ENCODE data around the gene SPATA31D1. TPM values are rescaled to one million over a fixed set of nuclear protein-coding genes. Genes with fewer than 3 reads are reported as not detected.

SPATA31D1 gene
- total and polyA plus RNA-seq, 2 donors (not counting 3 experiments of a cell fraction or from before 2014, with no cell fraction given), result not detected

DNA sequence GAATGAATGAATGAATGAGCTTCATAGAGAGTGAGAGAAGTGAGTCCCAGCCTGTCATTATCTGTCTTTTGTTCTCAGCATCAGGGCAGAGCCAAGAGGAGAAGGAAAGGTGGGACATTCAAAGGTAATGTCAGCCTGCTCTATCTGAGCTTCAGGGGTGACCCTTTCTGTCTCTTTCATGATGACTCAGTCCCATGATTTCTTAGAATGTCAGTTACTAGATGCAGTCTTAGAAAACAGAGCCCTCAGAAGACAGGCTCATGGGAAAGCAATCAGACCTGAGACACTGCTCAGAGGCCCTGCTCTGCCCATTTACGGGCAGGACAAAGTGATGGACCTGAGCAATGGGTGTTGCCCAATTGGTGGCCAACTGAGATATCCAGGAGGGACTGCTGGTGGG is 1.1 kb downstream of the SPATA31D1 start:
- no peak for DNase-seq (ENCODE audit: low read depth, low spot score)
- Histone ChIP-seq H3K27me3 (ENCODE audit: control insufficient read depth in 2 of 2, insufficient read depth in 2 of 2, low read length in 2 of 2) (no peaks in the 10 kb centered on the region), H3K4me3 (replicated peaks in 1 of 3; ENCODE audit: insufficient read depth in 1 of 3, low read depth in 1 of 3, low read length in 3 of 3) (no peak overlapping the region), H3K79me2 (ENCODE audit: control insufficient read depth, insufficient read depth, low read length) (no peaks in the 10 kb centered on the region), H3K9ac (replicated peaks; ENCODE audit: extremely low read depth, insufficient read depth, low read length) (no peak overlapping the region), H3K4me1 (ENCODE audit: control insufficient read depth, extremely low read depth, insufficient read depth, low read length) (no peaks in the 10 kb centered on the region), H3K9me3 (replicated peaks; ENCODE audit: control insufficient read depth, insufficient read depth, low read length) (no peaks in the 10 kb centered on the region), H3K4me2 (ENCODE audit: insufficient read depth, low read length) (no peak overlapping the region), H4K20me1 (replicated peaks; ENCODE audit: control insufficient read depth, extremely low read depth, insufficient read depth, low read length) (no peaks in the 10 kb centered on the region), H3K36me3 (ENCODE audit: control insufficient read depth in 2 of 2, extremely low read depth in 1 of 2, insufficient read depth in 2 of 2, low read length in 2 of 2) (no peaks in the 10 kb centered on the region), H2AFZ (ENCODE audit: low read depth, low read length) (no peak overlapping the region), H3K9me1 (replicated peaks; ENCODE audit: control insufficient read depth, extremely low read depth, insufficient read depth, low read length) (no peaks in the 10 kb centered on the region), H3K27ac (ENCODE audit: insufficient read depth, low read depth, low read length) (no peak overlapping the region)
- no peak for FAIRE-seq
- TF ChIP-seq FOS (IDR thresholded peaks at IDR 0.05; ENCODE audit: borderline replicate concordance, insufficient read depth, low read length) (no peak), GATA2 (IDR thresholded peaks at IDR 0.05; ENCODE audit: insufficient read depth, insufficient read length, low read depth, low read length) (no peak), EZH2 (IDR thresholded peaks at IDR 0.05; ENCODE audit: borderline replicate concordance, low read depth, low read length, severe bottlenecking) (no peak), JUN (IDR thresholded peaks at IDR 0.05; ENCODE audit: borderline replicate concordance, insufficient read depth, insufficient read length, low read depth) (no peak), POLR2A (IDR thresholded peaks at IDR 0.05; ENCODE audit: low read depth, low read length) (no peak), MYC (IDR thresholded peaks at IDR 0.05; ENCODE audit: low read depth, low read length) (no peak), POLR2AphosphoS5 (IDR thresholded peaks at IDR 0.05; ENCODE audit: insufficient read depth, low read depth, low read length) (no peak)
- TF ChIP-seq, protein P1, sequence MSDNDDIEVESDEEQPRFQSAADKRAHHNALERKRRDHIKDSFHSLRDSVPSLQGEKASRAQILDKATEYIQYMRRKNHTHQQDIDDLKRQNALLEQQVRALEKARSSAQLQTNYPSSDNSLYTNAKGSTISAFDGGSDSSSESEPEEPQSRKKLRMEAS (IDR thresholded peaks at IDR 0.05; ENCODE audit: insufficient read depth, insufficient read length), result no peak
- TF ChIP-seq, protein P2, sequence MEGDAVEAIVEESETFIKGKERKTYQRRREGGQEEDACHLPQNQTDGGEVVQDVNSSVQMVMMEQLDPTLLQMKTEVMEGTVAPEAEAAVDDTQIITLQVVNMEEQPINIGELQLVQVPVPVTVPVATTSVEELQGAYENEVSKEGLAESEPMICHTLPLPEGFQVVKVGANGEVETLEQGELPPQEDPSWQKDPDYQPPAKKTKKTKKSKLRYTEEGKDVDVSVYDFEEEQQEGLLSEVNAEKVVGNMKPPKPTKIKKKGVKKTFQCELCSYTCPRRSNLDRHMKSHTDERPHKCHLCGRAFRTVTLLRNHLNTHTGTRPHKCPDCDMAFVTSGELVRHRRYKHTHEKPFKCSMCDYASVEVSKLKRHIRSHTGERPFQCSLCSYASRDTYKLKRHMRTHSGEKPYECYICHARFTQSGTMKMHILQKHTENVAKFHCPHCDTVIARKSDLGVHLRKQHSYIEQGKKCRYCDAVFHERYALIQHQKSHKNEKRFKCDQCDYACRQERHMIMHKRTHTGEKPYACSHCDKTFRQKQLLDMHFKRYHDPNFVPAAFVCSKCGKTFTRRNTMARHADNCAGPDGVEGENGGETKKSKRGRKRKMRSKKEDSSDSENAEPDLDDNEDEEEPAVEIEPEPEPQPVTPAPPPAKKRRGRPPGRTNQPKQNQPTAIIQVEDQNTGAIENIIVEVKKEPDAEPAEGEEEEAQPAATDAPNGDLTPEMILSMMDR (IDR thresholded peaks at IDR 0.05; ENCODE audit: extremely low read depth in 1 of 2, insufficient read depth in 1 of 2, low read depth in 1 of 2, low read length in 2 of 2), result no peak
- no TSS peak for BruUV-seq (replicated peaks)
- ChIA-PET CTCF (interaction anchor here (0.5 kb wide), 1 partner anchor 1512 kb away, joined by 3 read pairs; no protein-coding TSS in a partner anchor), POLR2A (no interaction called here)
- dilution Hi-C loops (cut with MboI; ENCODE audit: extremely low pct_ligation_motif_present, low sequenced_read_pairs) (no loop called here), intact Hi-C loops (cut with micrococcal nuclease) (loop anchor here (10.0 kb wide), 1 partner anchor 105 kb away; no protein-coding TSS in a partner anchor)

Measured in endothelial cell of umbilical vein (primary cell).